ENCODE results near the gene MBD4.

GRCh38 chr3:129421236-129421883, 18.4 kb downstream of the MBD4 start:
- no peak for TF ChIP-seq CTCF (IDR thresholded peaks at IDR 0.05)
- no peak for TF ChIP-seq POLR2A (IDR thresholded peaks at IDR 0.05)
- no peak for TF ChIP-seq POLR2AphosphoS5 (IDR thresholded peaks at IDR 0.05)

Measured in upper lobe of left lung (tissue), 4 donors.